ENCODE measurements around the gene KANK2. TPM values are rescaled to one million over a fixed set of nuclear protein-coding genes. Genes with fewer than 3 reads are reported as not detected.

KANK2 gene
- total and polyA plus RNA-seq, 2 of the 13 experiments (the other 11 are each of a cell fraction or from before 2014, with no cell fraction given): 5.7 to 12.9 TPM

DNA sequence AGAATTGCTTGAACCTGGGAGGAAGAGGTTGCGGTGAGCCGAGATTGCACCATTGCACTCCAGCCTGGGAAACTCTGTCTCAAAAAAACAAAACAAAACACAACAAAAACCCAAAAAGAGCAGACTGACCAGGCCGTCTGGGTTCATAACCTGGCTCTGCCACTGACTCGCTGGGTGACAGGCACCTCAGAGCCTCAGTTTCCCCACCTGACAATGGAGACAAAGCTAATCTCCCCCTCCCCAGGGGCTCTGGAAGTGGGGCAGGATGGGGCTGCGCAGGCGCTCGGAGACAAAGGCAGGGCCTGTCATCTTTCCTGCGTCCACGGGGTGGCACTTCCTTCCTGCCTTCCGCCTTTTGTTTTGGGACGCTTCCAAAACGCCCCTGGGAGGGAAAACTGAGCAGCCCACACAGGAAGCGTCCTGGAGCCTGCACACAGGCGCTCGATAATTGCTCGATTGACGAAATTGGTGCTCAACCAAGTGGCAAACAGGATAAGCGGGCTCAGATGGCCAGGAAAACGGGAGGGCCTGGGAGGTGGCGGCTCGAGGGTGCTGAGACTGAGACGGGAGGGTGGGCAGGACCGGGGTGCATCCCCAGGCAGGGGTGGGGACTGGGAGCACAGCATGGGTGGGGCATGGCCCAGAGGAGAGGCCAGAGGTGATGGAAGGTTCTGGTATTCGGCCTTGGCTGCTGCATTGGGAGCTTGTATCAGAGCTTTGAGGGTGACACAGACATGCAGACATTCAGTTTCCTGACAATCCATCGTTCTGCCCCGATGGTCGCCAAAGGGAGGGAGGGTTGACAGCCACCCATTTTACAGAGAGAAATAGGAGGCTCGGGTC lies 59.6 kb downstream of the KANK2 start (continued):
- TF ChIP-seq NONO (IDR thresholded peaks at IDR 0.05): no peak
- no peak for TF ChIP-seq NONO (CRISPR knock-in tag; conservative IDR thresholded peaks at IDR 0.05)
- no peak; the same call in 1 of the 2 replicates for TF ChIP-seq MXD1 (CRISPR knock-in tag; IDR thresholded peaks at IDR 0.05)
- TF ChIP-seq ZNF660 (CRISPR knock-in tag; IDR thresholded peaks at IDR 0.05; ENCODE audit: borderline replicate concordance, low read depth): no peak
- TF ChIP-seq SMARCC2 (IDR thresholded peaks at IDR 0.05): no peak
- TF ChIP-seq CREB3 (CRISPR knock-in tag; IDR thresholded peaks at IDR 0.05): no peak
- TF ChIP-seq SNAPC5 (CRISPR knock-in tag; IDR thresholded peaks at IDR 0.05; ENCODE audit: borderline replicate concordance): no peak
- TF ChIP-seq, protein P1, sequence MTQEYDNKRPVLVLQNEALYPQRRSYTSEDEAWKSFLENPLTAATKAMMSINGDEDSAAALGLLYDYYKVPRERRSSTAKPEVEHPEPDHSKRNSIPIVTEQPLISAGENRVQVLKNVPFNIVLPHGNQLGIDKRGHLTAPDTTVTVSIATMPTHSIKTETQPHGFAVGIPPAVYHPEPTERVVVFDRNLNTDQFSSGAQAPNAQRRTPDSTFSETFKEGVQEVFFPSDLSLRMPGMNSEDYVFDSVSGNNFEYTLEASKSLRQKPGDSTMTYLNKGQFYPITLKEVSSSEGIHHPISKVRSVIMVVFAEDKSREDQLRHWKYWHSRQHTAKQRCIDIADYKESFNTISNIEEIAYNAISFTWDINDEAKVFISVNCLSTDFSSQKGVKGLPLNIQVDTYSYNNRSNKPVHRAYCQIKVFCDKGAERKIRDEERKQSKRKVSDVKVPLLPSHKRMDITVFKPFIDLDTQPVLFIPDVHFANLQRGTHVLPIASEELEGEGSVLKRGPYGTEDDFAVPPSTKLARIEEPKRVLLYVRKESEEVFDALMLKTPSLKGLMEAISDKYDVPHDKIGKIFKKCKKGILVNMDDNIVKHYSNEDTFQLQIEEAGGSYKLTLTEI (CRISPR knock-in tag; conservative IDR thresholded peaks at IDR 0.05): no peak
- TF ChIP-seq, protein P2, sequence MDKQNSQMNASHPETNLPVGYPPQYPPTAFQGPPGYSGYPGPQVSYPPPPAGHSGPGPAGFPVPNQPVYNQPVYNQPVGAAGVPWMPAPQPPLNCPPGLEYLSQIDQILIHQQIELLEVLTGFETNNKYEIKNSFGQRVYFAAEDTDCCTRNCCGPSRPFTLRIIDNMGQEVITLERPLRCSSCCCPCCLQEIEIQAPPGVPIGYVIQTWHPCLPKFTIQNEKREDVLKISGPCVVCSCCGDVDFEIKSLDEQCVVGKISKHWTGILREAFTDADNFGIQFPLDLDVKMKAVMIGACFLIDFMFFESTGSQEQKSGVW (CRISPR knock-in tag; IDR thresholded peaks at IDR 0.05; ENCODE audit: borderline replicate concordance): no peak
- peak; percentile 8; the same call in 1 of the 2 replicates for TF ChIP-seq ARID5B (CRISPR knock-in tag; IDR thresholded peaks at IDR 0.05)
- TF ChIP-seq ZC3H13 (CRISPR knock-in tag; IDR thresholded peaks at IDR 0.05): no peak
- TF ChIP-seq ZNF773 (CRISPR knock-in tag; IDR thresholded peaks at IDR 0.05; ENCODE audit: borderline replicate concordance): no peak
- TF ChIP-seq ZNF670 (CRISPR knock-in tag; IDR thresholded peaks at IDR 0.05; ENCODE audit: borderline replicate concordance): no peak
- no peak for TF ChIP-seq ARID3A (IDR thresholded peaks at IDR 0.05; ENCODE audit: low read depth, low read length)
- TF ChIP-seq, protein P3, sequence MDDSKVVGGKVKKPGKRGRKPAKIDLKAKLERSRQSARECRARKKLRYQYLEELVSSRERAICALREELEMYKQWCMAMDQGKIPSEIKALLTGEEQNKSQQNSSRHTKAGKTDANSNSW (CRISPR knock-in tag; IDR thresholded peaks at IDR 0.05; ENCODE audit: borderline replicate concordance): no peak
- TF ChIP-seq DBP (CRISPR knock-in tag; IDR thresholded peaks at IDR 0.05; ENCODE audit: not compliant biosample characterization): no peak

All from HepG2 (cell line).